ENCODE measurements around the gene PPA1. TPM values are rescaled to one million over a fixed set of nuclear protein-coding genes. Genes with fewer than 3 reads are reported as not detected.
"Not testable (repeated sequence)": the region's sequence is repeated elsewhere in the genome, so short reads cannot be mapped to it uniquely, and the experiment has no call there.

PPA1 gene
- total and polyA plus RNA-seq, 2 experiments from 2014 or later, result 44.9 to 86.0 TPM

DNA sequence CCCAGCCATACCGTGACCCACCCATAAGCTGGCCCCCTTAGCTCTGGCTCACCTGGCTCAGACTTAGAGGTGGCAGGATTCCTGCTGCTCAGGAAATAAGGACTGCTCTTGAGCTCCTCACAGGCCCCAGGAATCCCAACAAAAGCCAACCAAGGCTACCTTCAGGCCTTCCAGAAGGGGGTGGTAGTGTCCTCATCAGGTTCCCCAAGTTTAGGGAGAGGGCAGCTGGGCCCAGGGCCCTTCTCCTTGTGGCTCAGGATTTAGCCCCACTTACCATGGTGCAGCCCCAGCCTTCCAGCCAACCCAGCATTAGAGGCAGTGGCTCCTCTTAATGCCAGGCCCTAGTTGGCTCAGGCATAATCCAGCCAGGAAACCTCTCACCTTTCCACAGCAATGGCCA, 27.0 kb upstream of the PPA1 start:
- Histone ChIP-seq H3K4me1 (ENCODE audit: low read depth) (no peaks in the 10 kb centered on the region), H3K4me3 (no peak overlapping the region), H3K27ac (no peak overlapping the region), H3K9me3 (ENCODE audit: low read depth) (no peaks in the 10 kb centered on the region), H3K36me3 (no peaks in the 10 kb centered on the region), H3K27me3 (no peaks in the 10 kb centered on the region)
- DNase-seq (ENCODE audit: low read depth in 1 of 2, low spot score in 1 of 2), result no peak
- TF ChIP-seq, protein P1, sequence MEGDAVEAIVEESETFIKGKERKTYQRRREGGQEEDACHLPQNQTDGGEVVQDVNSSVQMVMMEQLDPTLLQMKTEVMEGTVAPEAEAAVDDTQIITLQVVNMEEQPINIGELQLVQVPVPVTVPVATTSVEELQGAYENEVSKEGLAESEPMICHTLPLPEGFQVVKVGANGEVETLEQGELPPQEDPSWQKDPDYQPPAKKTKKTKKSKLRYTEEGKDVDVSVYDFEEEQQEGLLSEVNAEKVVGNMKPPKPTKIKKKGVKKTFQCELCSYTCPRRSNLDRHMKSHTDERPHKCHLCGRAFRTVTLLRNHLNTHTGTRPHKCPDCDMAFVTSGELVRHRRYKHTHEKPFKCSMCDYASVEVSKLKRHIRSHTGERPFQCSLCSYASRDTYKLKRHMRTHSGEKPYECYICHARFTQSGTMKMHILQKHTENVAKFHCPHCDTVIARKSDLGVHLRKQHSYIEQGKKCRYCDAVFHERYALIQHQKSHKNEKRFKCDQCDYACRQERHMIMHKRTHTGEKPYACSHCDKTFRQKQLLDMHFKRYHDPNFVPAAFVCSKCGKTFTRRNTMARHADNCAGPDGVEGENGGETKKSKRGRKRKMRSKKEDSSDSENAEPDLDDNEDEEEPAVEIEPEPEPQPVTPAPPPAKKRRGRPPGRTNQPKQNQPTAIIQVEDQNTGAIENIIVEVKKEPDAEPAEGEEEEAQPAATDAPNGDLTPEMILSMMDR (IDR thresholded peaks at IDR 0.05; ENCODE audit: low read depth, low read length), result no peak

DNA sequence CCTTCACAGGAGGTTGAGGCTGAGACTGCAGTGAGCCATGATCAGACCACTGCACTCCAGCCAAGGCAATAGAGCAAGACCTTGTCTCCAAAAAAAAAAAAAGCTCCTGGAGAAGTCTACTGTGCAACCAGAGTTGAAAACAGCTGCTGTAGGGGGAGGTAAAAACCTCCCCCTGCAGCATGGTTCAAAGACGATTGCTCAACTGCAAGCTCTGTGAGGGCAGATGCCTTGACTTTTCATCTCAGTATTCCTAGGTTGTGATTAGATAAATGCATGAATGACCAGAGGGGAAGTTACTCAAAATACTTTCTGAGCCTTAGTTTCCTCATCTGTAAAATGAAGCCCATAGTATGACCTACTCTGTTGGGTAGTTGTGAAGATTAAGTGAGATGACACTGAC, 25.0 kb upstream of the PPA1 start:
- TF ChIP-seq, protein P1 (IDR thresholded peaks at IDR 0.05; ENCODE audit: low read depth, low read length), result no peak
- no peaks in the 10 kb centered on the region for H3K27me3 ChIP-seq
- no peak overlapping the region for H3K4me3 ChIP-seq

DNA sequence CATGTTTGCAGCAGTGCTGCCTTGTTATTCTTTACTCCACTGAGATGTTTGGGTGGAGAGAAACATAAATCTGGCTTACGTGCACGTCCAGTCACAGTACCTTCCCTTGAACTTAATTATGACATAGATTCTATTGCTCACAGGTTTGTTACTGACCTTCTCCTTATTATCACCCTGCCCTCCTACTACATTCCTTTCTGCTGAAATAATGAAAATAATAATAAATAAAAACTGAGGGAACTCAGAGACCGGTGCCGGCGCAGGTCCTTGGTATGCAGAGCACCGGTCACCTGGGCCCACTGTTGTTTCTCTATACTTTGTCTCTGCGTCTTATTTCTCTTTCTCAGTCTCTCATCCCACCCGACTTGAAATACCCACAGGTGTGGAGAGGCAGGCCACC, 24.6 kb upstream of the PPA1 start:
- not testable (repeated sequence) for H3K4me3 ChIP-seq; H3K9me3 ChIP-seq (ENCODE audit: low read depth); H3K4me1 ChIP-seq (ENCODE audit: low read depth); H3K36me3 ChIP-seq; H3K27me3 ChIP-seq; H3K27ac ChIP-seq; DNase-seq (ENCODE audit: low read depth in 1 of 2, low spot score in 1 of 2)

More for the DNA sequence above, 25.0 kb upstream of the PPA1 start:
- Histone ChIP-seq H3K4me1 (ENCODE audit: low read depth) (no peaks in the 10 kb centered on the region), H3K9me3 (ENCODE audit: low read depth) (no peaks in the 10 kb centered on the region), H3K27ac (no peak overlapping the region), H3K36me3 (no peaks in the 10 kb centered on the region)
- peak in 1 of 2 donors; percentile 56 for DNase-seq (ENCODE audit: low read depth in 1 of 2, low spot score in 1 of 2)

DNA sequence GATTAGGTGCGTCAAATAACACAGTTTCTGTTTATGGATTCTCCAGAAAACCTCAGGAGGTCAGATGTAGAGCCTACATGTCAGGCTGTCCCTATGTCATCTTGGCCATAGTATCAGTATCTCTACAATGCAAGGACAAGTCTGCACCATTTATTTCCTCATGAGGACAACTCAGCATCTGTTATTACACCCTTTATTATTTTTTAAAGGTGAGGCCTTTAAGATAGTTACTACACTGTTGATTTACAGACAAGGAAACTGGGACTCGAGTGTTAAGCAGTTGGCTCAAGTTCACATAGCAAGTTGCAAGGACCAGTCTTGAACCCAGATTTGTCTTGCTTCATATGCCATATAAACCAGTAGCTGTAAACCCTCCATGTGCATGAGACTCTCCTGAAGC, 23.2 kb upstream of the PPA1 start:
- Histone ChIP-seq H3K4me3 (no peak overlapping the region), H3K36me3 (no peaks in the 10 kb centered on the region), H3K27me3 (no peaks in the 10 kb centered on the region), H3K27ac (no peak overlapping the region), H3K9me3 (ENCODE audit: low read depth) (no peaks in the 10 kb centered on the region), H3K4me1 (ENCODE audit: low read depth) (no peaks in the 10 kb centered on the region)
- TF ChIP-seq, protein P1 (IDR thresholded peaks at IDR 0.05; ENCODE audit: low read depth, low read length), result no peak
- DNase-seq (ENCODE audit: low read depth in 1 of 2, low spot score in 1 of 2), result no peak

DNA sequence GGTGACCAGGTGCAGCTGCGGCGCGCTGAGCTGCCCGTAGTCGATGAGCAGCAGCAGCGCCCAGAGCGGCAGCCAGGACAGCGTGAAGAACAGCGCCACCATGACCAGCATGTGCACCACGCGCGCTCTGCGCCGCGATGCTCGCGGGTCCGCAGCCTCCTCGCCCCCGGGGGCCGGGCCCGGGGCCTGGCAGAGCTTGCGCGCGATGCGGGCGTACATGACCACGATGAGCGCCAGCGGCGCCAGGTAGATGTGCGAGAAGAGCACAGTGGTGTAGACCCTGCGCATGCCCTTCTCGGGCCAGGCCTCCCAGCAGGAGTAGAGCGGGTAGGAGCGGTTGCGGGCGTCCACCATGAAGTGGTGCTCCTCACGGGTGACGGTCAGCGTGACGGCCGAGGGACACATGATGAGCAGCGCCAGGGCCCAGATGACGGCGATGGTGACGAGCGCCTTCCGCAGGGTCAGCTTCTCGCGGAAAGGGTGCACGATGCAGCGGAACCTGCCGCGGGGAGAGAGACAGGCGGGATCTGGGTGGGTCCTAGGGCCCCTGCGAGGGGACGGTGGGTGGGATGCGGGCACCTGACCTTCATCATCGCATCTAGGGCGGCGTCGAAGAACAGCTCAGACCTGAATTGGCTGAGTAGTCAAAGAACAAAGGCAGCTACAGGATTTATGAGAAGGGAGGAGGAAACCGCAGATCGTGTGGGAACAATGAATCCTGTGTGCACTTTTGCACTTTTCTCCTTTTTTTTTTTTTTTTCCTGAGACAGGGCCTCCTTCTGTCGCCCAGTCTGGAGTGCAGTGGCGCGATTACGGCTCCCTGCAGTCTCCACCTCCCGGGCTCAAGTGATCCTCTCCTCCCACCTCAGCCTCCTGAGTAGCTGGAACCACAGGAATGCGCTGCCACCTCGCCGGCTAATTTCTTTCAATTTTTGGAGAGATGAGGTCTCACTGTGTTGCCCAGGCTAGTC, 22.4 kb upstream of the PPA1 start:
- Histone ChIP-seq H3K27me3 (no peaks in the 10 kb centered on the region), H3K36me3 (no peaks in the 10 kb centered on the region), H3K9me3 (ENCODE audit: low read depth) (no peaks in the 10 kb centered on the region), H3K4me3 (no peak overlapping the region), H3K27ac (no peak overlapping the region), H3K4me1 (ENCODE audit: low read depth) (no peaks in the 10 kb centered on the region)
- DNase-seq (ENCODE audit: low read depth in 1 of 2, low spot score in 1 of 2), result peak in 1 of 2 donors; percentile 77
- TF ChIP-seq, protein P1 (IDR thresholded peaks at IDR 0.05; ENCODE audit: low read depth, low read length), result peak; percentile 14

DNA sequence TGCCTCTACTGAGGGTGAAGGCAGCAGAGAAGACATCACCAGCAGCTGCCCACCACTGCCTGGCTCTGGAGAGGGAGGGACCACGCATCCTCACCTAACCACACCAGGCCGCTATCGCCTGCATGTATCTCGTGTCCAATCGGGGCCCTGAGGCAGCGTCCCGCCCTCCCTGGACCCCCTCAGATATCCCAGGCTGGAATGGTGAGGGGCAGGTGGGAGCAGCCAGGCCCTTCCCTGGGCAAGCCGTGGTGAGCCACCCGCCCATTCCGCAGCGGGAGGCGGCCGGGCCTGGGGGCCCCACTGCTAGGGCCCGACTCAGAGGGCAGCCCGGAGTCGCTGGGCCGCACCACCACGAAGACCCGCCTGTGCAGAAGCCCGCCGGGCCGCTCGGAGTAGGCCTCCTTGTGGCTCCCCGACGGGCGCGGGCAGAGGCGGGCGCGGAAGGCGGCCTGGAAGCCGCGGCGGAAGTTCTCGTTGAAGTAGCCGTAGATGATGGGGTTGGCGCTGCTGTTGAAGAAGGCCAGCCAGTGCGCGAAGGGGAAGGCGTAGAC, 21.6 kb upstream of the PPA1 start:
- Histone ChIP-seq H3K27ac (no peak overlapping the region), H3K4me3 (no peak overlapping the region), H3K36me3 (no peaks in the 10 kb centered on the region), H3K4me1 (ENCODE audit: low read depth) (no peaks in the 10 kb centered on the region), H3K9me3 (ENCODE audit: low read depth) (no peaks in the 10 kb centered on the region), H3K27me3 (no peaks in the 10 kb centered on the region)
- TF ChIP-seq, protein P1 (IDR thresholded peaks at IDR 0.05; ENCODE audit: low read depth, low read length), result no peak
- no peak for DNase-seq (ENCODE audit: low read depth in 1 of 2, low spot score in 1 of 2)
